ENCODE results near the gene VENTX. TPM values are rescaled to one million over a fixed set of nuclear protein-coding genes. Genes with fewer than 3 reads are reported as not detected.

Gene VENTX
- total RNA-seq, 1 experiment from 2014 or later = not detected

- no peak for ATAC-seq
- no peaks in the 10 kb centered on the region for H3K27me3 ChIP-seq (ENCODE audit: control insufficient read depth, insufficient read depth, low read length)
- CTCF ChIA-PET = no interaction called here
- no peak overlapping the region for H3K27ac ChIP-seq (ENCODE audit: low read length)
- DNase-seq (ENCODE audit: low read depth, low spot score) = no peak
- H3K4me3 ChIP-seq (ENCODE audit: low read depth in 2 of 2, low read length in 2 of 2) = no peak overlapping the region
- TF ChIP-seq POLR2AphosphoS5 (IDR thresholded peaks at IDR 0.05; ENCODE audit: low read depth, low read length) = no peak
- TF ChIP-seq TCF7L2 (IDR thresholded peaks at IDR 0.05; ENCODE audit: low read depth, low read length) = no peak
- no peak for TF ChIP-seq SIN3A (IDR thresholded peaks at IDR 0.05; ENCODE audit: borderline replicate concordance, insufficient read depth, low read depth, low read length)
- TF ChIP-seq, protein P1, sequence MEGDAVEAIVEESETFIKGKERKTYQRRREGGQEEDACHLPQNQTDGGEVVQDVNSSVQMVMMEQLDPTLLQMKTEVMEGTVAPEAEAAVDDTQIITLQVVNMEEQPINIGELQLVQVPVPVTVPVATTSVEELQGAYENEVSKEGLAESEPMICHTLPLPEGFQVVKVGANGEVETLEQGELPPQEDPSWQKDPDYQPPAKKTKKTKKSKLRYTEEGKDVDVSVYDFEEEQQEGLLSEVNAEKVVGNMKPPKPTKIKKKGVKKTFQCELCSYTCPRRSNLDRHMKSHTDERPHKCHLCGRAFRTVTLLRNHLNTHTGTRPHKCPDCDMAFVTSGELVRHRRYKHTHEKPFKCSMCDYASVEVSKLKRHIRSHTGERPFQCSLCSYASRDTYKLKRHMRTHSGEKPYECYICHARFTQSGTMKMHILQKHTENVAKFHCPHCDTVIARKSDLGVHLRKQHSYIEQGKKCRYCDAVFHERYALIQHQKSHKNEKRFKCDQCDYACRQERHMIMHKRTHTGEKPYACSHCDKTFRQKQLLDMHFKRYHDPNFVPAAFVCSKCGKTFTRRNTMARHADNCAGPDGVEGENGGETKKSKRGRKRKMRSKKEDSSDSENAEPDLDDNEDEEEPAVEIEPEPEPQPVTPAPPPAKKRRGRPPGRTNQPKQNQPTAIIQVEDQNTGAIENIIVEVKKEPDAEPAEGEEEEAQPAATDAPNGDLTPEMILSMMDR (IDR thresholded peaks at IDR 0.05) = no peak
- no peak for TF ChIP-seq REST (IDR thresholded peaks at IDR 0.05; ENCODE audit: insufficient read depth in 1 of 2, low read depth in 2 of 2, low read length in 1 of 2)
- no peaks in the 10 kb centered on the region for H3K36me3 ChIP-seq (ENCODE audit: control insufficient read depth, insufficient read depth, low read length)
- no peaks in the 10 kb centered on the region for H3K4me1 ChIP-seq (ENCODE audit: control insufficient read depth, insufficient read depth, low read length)
- BruUV-seq (replicated peaks) = no TSS peak
- in situ Hi-C loops (cut with HindIII; ENCODE audit: low pct_unique_long_range_greater_than_20kb, low sequenced_read_pairs) (no loop called here), intact Hi-C loops (cut with micrococcal nuclease; ENCODE audit: unreplicated experiment) (no loop called here)
- POLR2A ChIA-PET = no interaction called here
- no peaks in the 10 kb centered on the region for H3K9me3 ChIP-seq (ENCODE audit: control insufficient read depth, insufficient read depth, low read depth, low read length)
Measured at GRCh38 chr10:133207627-133208026, 30.0 kb upstream of the VENTX start.

GRCh38 chr10:133208466-133208865 lies 29.2 kb upstream of the VENTX start:
- H3K4me1 ChIP-seq (ENCODE audit: control insufficient read depth, insufficient read depth, low read length) = no peaks in the 10 kb centered on the region
- in situ Hi-C loops (cut with HindIII; ENCODE audit: low pct_unique_long_range_greater_than_20kb, low sequenced_read_pairs) = no loop called here
- H3K27ac ChIP-seq (ENCODE audit: low read length) = no peak overlapping the region
- POLR2A ChIA-PET = no interaction called here
- intact Hi-C loops (cut with micrococcal nuclease; ENCODE audit: unreplicated experiment) = no loop called here
- DNase-seq (ENCODE audit: low read depth, low spot score) (no peak), ATAC-seq (no peak)
- no peaks in the 10 kb centered on the region for H3K36me3 ChIP-seq (ENCODE audit: control insufficient read depth, insufficient read depth, low read length)
- no peaks in the 10 kb centered on the region for H3K27me3 ChIP-seq (ENCODE audit: control insufficient read depth, insufficient read depth, low read length)
- BruUV-seq (replicated peaks) = no TSS peak
- H3K9me3 ChIP-seq (ENCODE audit: control insufficient read depth, insufficient read depth, low read depth, low read length) = no peaks in the 10 kb centered on the region
- no peak overlapping the region for H3K4me3 ChIP-seq (ENCODE audit: low read depth in 2 of 2, low read length in 2 of 2)
- TF ChIP-seq, protein P1 (IDR thresholded peaks at IDR 0.05) = no peak
- no peak for TF ChIP-seq TCF7L2 (IDR thresholded peaks at IDR 0.05; ENCODE audit: low read depth, low read length)
- CTCF ChIA-PET = no interaction called here

GRCh38 chr10:133209117-133209516 lies 28.5 kb upstream of the VENTX start:
- intact Hi-C loops (cut with micrococcal nuclease; ENCODE audit: unreplicated experiment) = no loop called here
- no peaks in the 10 kb centered on the region for H3K9me3 ChIP-seq (ENCODE audit: control insufficient read depth, insufficient read depth, low read depth, low read length)
- ChIA-PET POLR2A (no interaction called here), CTCF (no interaction called here)
- H3K36me3 ChIP-seq (ENCODE audit: control insufficient read depth, insufficient read depth, low read length) = no peaks in the 10 kb centered on the region
- in situ Hi-C loops (cut with HindIII; ENCODE audit: low pct_unique_long_range_greater_than_20kb, low sequenced_read_pairs) = no loop called here
- no peak overlapping the region for H3K4me3 ChIP-seq (ENCODE audit: low read depth in 2 of 2, low read length in 2 of 2)
- TF ChIP-seq SIN3A (IDR thresholded peaks at IDR 0.05; ENCODE audit: borderline replicate concordance, insufficient read depth, low read depth, low read length) = no peak
- no peak for TF ChIP-seq REST (IDR thresholded peaks at IDR 0.05; ENCODE audit: insufficient read depth in 1 of 2, low read depth in 2 of 2, low read length in 1 of 2)
- no peak for TF ChIP-seq POLR2AphosphoS5 (IDR thresholded peaks at IDR 0.05; ENCODE audit: low read depth, low read length)
- no peak for TF ChIP-seq TCF7L2 (IDR thresholded peaks at IDR 0.05; ENCODE audit: low read depth, low read length)
- TF ChIP-seq, protein P1 (IDR thresholded peaks at IDR 0.05) = no peak
- H3K4me1 ChIP-seq (ENCODE audit: control insufficient read depth, insufficient read depth, low read length) = no peaks in the 10 kb centered on the region
- BruUV-seq (replicated peaks) = no TSS peak
- H3K27me3 ChIP-seq (ENCODE audit: control insufficient read depth, insufficient read depth, low read length) = no peaks in the 10 kb centered on the region
- H3K27ac ChIP-seq (ENCODE audit: low read length) = no peak overlapping the region
- ATAC-seq = no peak
- no peak for DNase-seq (ENCODE audit: low read depth, low spot score)

Measured in Panc1 (cell line).